SK-N-SH (cell line): Measurements from ENCODE around the gene CASP5.

Source experiments
- FOXJ3 ChIP-seq: sonication (generic); formaldehyde crosslinking; IDR thresholded peaks from 2 replicates; pipeline ENCODE4 v1.5.1; 2020; ENCODE audit warnings: mild to moderate bottlenecking, missing genetic modification reagents
- NFIC ChIP-seq: IDR thresholded peaks from 2 replicates; pipeline ENCODE4 v1.4.0; 2012; ENCODE audit warnings: borderline replicate concordance
- TAF1 ChIP-seq: IDR thresholded peaks from 2 replicates; pipeline ENCODE4 v1.6.1; 2012; ENCODE audit warnings: low read depth, mild to moderate bottlenecking, low read length, moderate library complexity, borderline replicate concordance
- TF ChIP-seq, protein P1 (sequence below): fragments of 200-600 bp; sonication (generic); IDR thresholded peaks from 2 replicates; pipeline ENCODE4 v1.6.1; 2017; ENCODE audit warnings: antibody characterized with exemption, mild to moderate bottlenecking, moderate library complexity
- TF ChIP-seq, protein P2 (sequence below): IDR thresholded peaks from 2 replicates; pipeline ENCODE4 v1.4.0; 2012; ENCODE audit warnings: low read depth, borderline replicate concordance
- TF ChIP-seq, protein P3 (sequence below): fragments of 150-350 bp; IDR thresholded peaks from 2 replicates; pipeline ENCODE4 v1.6.1; 2016; ENCODE audit warnings: mild to moderate bottlenecking, low read depth, low read length
- TF ChIP-seq, protein P4 (sequence below): IDR thresholded peaks from 2 replicates; pipeline ENCODE4 v1.6.1; 2012; ENCODE audit warnings: mild to moderate bottlenecking, low read depth, low read length, moderate library complexity

DNA sequence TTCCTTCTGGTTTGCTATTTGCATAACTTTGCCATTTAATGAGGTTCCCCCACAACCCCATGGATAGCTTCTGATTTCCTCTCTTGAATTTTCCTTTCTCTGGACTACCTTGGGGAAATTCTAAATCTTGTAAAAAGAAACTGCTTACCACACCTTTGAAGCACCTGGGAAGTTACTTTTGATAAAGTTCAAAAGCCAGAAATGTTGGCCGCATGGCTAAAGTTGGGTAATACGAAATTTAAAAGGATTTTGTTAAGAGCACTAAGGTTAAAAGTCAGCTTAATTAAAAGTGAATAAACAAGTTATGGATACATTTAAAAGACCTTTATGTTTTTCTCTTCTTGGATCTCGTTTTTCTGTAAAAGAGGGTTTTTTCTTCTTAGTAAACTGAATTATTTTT is 60.1 kb downstream of the CASP5 start:
- TF ChIP-seq, protein P1, sequence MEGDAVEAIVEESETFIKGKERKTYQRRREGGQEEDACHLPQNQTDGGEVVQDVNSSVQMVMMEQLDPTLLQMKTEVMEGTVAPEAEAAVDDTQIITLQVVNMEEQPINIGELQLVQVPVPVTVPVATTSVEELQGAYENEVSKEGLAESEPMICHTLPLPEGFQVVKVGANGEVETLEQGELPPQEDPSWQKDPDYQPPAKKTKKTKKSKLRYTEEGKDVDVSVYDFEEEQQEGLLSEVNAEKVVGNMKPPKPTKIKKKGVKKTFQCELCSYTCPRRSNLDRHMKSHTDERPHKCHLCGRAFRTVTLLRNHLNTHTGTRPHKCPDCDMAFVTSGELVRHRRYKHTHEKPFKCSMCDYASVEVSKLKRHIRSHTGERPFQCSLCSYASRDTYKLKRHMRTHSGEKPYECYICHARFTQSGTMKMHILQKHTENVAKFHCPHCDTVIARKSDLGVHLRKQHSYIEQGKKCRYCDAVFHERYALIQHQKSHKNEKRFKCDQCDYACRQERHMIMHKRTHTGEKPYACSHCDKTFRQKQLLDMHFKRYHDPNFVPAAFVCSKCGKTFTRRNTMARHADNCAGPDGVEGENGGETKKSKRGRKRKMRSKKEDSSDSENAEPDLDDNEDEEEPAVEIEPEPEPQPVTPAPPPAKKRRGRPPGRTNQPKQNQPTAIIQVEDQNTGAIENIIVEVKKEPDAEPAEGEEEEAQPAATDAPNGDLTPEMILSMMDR = no peak
- TF ChIP-seq, protein P2, sequence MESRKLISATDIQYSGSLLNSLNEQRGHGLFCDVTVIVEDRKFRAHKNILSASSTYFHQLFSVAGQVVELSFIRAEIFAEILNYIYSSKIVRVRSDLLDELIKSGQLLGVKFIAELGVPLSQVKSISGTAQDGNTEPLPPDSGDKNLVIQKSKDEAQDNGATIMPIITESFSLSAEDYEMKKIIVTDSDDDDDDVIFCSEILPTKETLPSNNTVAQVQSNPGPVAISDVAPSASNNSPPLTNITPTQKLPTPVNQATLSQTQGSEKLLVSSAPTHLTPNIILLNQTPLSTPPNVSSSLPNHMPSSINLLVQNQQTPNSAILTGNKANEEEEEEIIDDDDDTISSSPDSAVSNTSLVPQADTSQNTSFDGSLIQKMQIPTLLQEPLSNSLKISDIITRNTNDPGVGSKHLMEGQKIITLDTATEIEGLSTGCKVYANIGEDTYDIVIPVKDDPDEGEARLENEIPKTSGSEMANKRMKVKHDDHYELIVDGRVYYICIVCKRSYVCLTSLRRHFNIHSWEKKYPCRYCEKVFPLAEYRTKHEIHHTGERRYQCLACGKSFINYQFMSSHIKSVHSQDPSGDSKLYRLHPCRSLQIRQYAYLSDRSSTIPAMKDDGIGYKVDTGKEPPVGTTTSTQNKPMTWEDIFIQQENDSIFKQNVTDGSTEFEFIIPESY = no peak
- TF ChIP-seq, protein P3, sequence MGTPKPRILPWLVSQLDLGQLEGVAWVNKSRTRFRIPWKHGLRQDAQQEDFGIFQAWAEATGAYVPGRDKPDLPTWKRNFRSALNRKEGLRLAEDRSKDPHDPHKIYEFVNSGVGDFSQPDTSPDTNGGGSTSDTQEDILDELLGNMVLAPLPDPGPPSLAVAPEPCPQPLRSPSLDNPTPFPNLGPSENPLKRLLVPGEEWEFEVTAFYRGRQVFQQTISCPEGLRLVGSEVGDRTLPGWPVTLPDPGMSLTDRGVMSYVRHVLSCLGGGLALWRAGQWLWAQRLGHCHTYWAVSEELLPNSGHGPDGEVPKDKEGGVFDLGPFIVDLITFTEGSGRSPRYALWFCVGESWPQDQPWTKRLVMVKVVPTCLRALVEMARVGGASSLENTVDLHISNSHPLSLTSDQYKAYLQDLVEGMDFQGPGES = no peak
- TF ChIP-seq, protein P4, sequence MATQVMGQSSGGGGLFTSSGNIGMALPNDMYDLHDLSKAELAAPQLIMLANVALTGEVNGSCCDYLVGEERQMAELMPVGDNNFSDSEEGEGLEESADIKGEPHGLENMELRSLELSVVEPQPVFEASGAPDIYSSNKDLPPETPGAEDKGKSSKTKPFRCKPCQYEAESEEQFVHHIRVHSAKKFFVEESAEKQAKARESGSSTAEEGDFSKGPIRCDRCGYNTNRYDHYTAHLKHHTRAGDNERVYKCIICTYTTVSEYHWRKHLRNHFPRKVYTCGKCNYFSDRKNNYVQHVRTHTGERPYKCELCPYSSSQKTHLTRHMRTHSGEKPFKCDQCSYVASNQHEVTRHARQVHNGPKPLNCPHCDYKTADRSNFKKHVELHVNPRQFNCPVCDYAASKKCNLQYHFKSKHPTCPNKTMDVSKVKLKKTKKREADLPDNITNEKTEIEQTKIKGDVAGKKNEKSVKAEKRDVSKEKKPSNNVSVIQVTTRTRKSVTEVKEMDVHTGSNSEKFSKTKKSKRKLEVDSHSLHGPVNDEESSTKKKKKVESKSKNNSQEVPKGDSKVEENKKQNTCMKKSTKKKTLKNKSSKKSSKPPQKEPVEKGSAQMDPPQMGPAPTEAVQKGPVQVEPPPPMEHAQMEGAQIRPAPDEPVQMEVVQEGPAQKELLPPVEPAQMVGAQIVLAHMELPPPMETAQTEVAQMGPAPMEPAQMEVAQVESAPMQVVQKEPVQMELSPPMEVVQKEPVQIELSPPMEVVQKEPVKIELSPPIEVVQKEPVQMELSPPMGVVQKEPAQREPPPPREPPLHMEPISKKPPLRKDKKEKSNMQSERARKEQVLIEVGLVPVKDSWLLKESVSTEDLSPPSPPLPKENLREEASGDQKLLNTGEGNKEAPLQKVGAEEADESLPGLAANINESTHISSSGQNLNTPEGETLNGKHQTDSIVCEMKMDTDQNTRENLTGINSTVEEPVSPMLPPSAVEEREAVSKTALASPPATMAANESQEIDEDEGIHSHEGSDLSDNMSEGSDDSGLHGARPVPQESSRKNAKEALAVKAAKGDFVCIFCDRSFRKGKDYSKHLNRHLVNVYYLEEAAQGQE = no peak
- no peak for TF ChIP-seq TAF1
- TF ChIP-seq FOXJ3 (CRISPR knock-in tag) = no peak
- TF ChIP-seq NFIC = no peak
